ENCODE measurements around the gene LDB2. TPM values are rescaled to one million over a fixed set of nuclear protein-coding genes. Genes with fewer than 3 reads are reported as not detected.

LDB2 gene
- total and polyA plus RNA-seq, 2 donors (not counting 3 experiments of a cell fraction or from before 2014, with no cell fraction given): 127 to 223 TPM

DNA sequence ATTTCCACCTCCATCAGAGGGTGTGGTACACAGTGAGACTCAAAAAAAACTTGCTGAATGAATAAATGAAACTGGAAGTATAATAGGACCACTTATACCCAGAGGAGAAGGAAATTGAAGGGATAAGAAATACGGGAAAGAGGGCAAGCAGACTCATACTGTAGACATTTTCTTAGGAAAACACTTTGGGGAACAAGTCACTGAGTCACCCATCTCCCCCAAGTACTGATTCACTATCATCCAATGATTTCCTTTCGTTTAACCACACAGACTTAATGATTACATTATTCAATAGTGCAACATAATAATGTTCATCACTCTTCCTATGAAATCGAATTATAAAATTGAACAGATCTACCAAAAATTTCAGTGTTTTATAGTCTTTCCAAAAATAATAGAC is 97.1 kb downstream of the LDB2 start:
- DNase-seq (ENCODE audit: low read depth, low spot score) (no peak), FAIRE-seq (no peak)
- Histone ChIP-seq H3K9me1 (replicated peaks; ENCODE audit: control insufficient read depth, extremely low read depth, insufficient read depth, low read length) (no peaks in the 10 kb centered on the region), H3K9ac (replicated peaks; ENCODE audit: extremely low read depth, insufficient read depth, low read length) (no peak overlapping the region), H3K4me1 (ENCODE audit: control insufficient read depth, extremely low read depth, insufficient read depth, low read length) (peaks cover 5% of the 10 kb centered on the region), H2AFZ (ENCODE audit: low read depth, low read length) (no peak overlapping the region), H3K79me2 (ENCODE audit: control insufficient read depth, insufficient read depth, low read length) (no peaks in the 10 kb centered on the region), H3K9me3 (replicated peaks; ENCODE audit: control insufficient read depth, insufficient read depth, low read length) (no peaks in the 10 kb centered on the region), H4K20me1 (replicated peaks; ENCODE audit: control insufficient read depth, extremely low read depth, insufficient read depth, low read length) (no peaks in the 10 kb centered on the region), H3K4me2 (ENCODE audit: insufficient read depth, low read length) (no peak overlapping the region), H3K27ac (ENCODE audit: insufficient read depth, low read depth, low read length) (no peak overlapping the region), H3K27me3 (ENCODE audit: control insufficient read depth in 2 of 2, insufficient read depth in 2 of 2, low read length in 2 of 2) (no peaks in the 10 kb centered on the region), H3K4me3 (replicated peaks in 1 of 3; ENCODE audit: insufficient read depth in 1 of 3, low read depth in 1 of 3, low read length in 3 of 3) (no peak overlapping the region), H3K36me3 (ENCODE audit: control insufficient read depth in 2 of 2, extremely low read depth in 1 of 2, insufficient read depth in 2 of 2, low read length in 2 of 2) (peaks cover 0 to 11% of the 10 kb centered on the region in 2 experiments)
- CTCF ChIA-PET: no interaction called here
- intact Hi-C loops (cut with micrococcal nuclease): no loop called here
- no TSS peak for BruUV-seq (replicated peaks)
- dilution Hi-C loops (cut with MboI; ENCODE audit: extremely low pct_ligation_motif_present, low sequenced_read_pairs): no loop called here
- POLR2A ChIA-PET: no interaction called here
- TF ChIP-seq FOS (IDR thresholded peaks at IDR 0.05; ENCODE audit: borderline replicate concordance, insufficient read depth, low read length) (peak; percentile 20), EZH2 (IDR thresholded peaks at IDR 0.05; ENCODE audit: borderline replicate concordance, low read depth, low read length, severe bottlenecking) (no peak), POLR2A (IDR thresholded peaks at IDR 0.05; ENCODE audit: low read depth, low read length) (no peak)

DNA sequence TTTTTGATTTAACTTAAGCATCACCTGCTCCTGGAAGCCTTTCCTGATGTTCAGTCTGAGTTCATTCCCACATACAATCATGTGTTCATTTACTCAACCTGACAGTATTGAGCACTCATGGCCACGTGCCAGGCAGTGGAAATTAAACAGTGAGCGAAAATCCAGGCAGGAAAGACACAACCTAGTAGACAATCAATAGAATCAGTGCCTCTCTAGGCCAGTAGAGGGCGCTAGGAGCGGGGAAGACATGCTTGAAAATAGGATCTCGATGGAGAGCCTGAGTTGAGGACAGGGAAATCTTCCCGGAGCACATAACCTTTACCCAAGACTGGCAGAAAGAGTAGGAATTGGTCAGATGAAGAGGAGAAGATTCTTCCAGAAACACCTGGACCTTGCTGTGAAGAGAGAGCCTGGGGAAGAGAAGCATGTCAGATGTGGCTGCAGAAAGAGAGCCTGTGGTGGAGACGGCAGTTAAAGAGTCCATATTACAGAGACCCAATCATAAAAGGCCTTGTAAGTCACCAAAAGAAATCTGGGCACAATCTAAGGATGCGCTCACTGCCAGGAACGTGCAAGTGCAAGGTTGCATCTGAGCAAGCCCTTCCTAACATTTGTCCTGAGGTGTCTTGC is 103.5 kb downstream of the LDB2 start:
- H3K9ac ChIP-seq (replicated peaks; ENCODE audit: extremely low read depth, insufficient read depth, low read length): no peak overlapping the region
- BruUV-seq (replicated peaks): no TSS peak
- peak; percentile 74 for FAIRE-seq

More for the DNA sequence above, 103.5 kb downstream of the LDB2 start:
- Histone ChIP-seq H3K4me2 (ENCODE audit: insufficient read depth, low read length) (no peak overlapping the region), H4K20me1 (replicated peaks; ENCODE audit: control insufficient read depth, extremely low read depth, insufficient read depth, low read length) (no peaks in the 10 kb centered on the region), H3K4me1 (ENCODE audit: control insufficient read depth, extremely low read depth, insufficient read depth, low read length) (peaks cover 19% of the 10 kb centered on the region), H3K9me1 (replicated peaks; ENCODE audit: control insufficient read depth, extremely low read depth, insufficient read depth, low read length) (no peaks in the 10 kb centered on the region), H3K27me3 (ENCODE audit: control insufficient read depth in 2 of 2, insufficient read depth in 2 of 2, low read length in 2 of 2) (no peaks in the 10 kb centered on the region), H3K36me3 (ENCODE audit: control insufficient read depth in 2 of 2, extremely low read depth in 1 of 2, insufficient read depth in 2 of 2, low read length in 2 of 2) (peaks cover 0 to 3% of the 10 kb centered on the region in 2 experiments), H2AFZ (ENCODE audit: low read depth, low read length) (no peak overlapping the region), H3K27ac (ENCODE audit: insufficient read depth, low read depth, low read length) (no peak overlapping the region), H3K79me2 (ENCODE audit: control insufficient read depth, insufficient read depth, low read length) (no peaks in the 10 kb centered on the region), H3K4me3 (replicated peaks in 1 of 3; ENCODE audit: insufficient read depth in 1 of 3, low read depth in 1 of 3, low read length in 3 of 3) (no peak overlapping the region), H3K9me3 (replicated peaks; ENCODE audit: control insufficient read depth, insufficient read depth, low read length) (no peaks in the 10 kb centered on the region)
- TF ChIP-seq, protein P1, sequence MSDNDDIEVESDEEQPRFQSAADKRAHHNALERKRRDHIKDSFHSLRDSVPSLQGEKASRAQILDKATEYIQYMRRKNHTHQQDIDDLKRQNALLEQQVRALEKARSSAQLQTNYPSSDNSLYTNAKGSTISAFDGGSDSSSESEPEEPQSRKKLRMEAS (IDR thresholded peaks at IDR 0.05; ENCODE audit: insufficient read depth, insufficient read length): peak; percentile 44
- TF ChIP-seq POLR2AphosphoS5 (IDR thresholded peaks at IDR 0.05; ENCODE audit: insufficient read depth, low read depth, low read length) (no peak), FOS (IDR thresholded peaks at IDR 0.05; ENCODE audit: borderline replicate concordance, insufficient read depth, low read length) (no peak), CTCF (IDR thresholded peaks at IDR 0.05; ENCODE audit: extremely low read depth in 1 of 2, insufficient read depth in 1 of 2, low read depth in 1 of 2, low read length in 2 of 2) (peak; percentile 90 to 91)
- intact Hi-C loops (cut with micrococcal nuclease) (loop anchor here (1.0 to 10.0 kb wide), 7 partner anchors 63 to 529 kb away; partner anchors contain the start of gene LDB2), dilution Hi-C loops (cut with MboI; ENCODE audit: extremely low pct_ligation_motif_present, low sequenced_read_pairs) (no loop called here)
- DNase-seq (ENCODE audit: low read depth, low spot score): peak; percentile 83
- CTCF ChIA-PET: interaction anchor here (0.6 to 5.1 kb wide), 35 partner anchors 8 to 677 kb away, joined by 3 to 54 read pairs (median 4); partner anchors contain the start of gene LDB2
- POLR2A ChIA-PET: no interaction called here
